Jurkat, Clone E6-1 (cell line): ENCODE results near the gene HSFX1. TPM values are rescaled to one million over a fixed set of nuclear protein-coding genes. Genes with fewer than 3 reads are reported as not detected.
"Not testable (repeated sequence)": the region's sequence is repeated elsewhere in the genome, so short reads cannot be mapped to it uniquely, and the experiment has no call there.

Experiments used
- DNase-seq: peaks from one replicate; pipeline ENCODE4 v3.0.0-alpha.2; 2011; ENCODE audit warnings: low read depth, low spot score
- H3K4me3 ChIP-seq: 2 replicates; pipeline ENCODE4 v1.5.1; 2011; ENCODE audit warnings: mild to moderate bottlenecking, low read length, control low read depth, moderate library complexity
- polyA plus RNA-seq: library from polyadenylated mRNA; unstranded; fragments of >200 nt; gene quantifications from one replicate; pipeline ENCODE4 v1.2.1, GENCODE V29; 2012; ENCODE audit warnings: missing spikeins; ENCODE audit not compliant: insufficient read length, insufficient read depth

HSFX1 gene
- not detected for polyA plus RNA-seq

GRCh38 chrX:149773768-149774167 lies at the start of gene HSFX1:
HSFX1 (plus strand) TSS chrX:149774068; CDS start chrX:149774682, 614 bp downstream.
- not testable (repeated sequence) for H3K4me3 ChIP-seq, DNase-seq

GRCh38 chrX:149727308-149727707 lies 46.6 kb upstream of the HSFX1 start:
- H3K4me3 ChIP-seq, DNase-seq: not testable (repeated sequence)

GRCh38 chrX:149742269-149742668 lies 31.6 kb upstream of the HSFX1 start:
- not testable (repeated sequence) for DNase-seq, H3K4me3 ChIP-seq

GRCh38 chrX:149746390-149747007 lies 27.4 kb upstream of the HSFX1 start:
- DNase-seq, H3K4me3 ChIP-seq: not testable (repeated sequence)

- DNase-seq = no peak
- no peak overlapping the region for H3K4me3 ChIP-seq
These were observed 16.4 kb upstream of the HSFX1 start for GRCh38 chrX:149757206-149758067.

GRCh38 chrX:149758068-149758714 lies 15.7 kb upstream of the HSFX1 start:
- no peak overlapping the region for H3K4me3 ChIP-seq
- DNase-seq = no peak

- H3K4me3 ChIP-seq, DNase-seq: not testable (repeated sequence)
These were observed 15.2 kb upstream of the HSFX1 start for GRCh38 chrX:149758715-149759078.

- H3K4me3 ChIP-seq = no peak overlapping the region
- no peak for DNase-seq
These were observed 14.0 kb upstream of the HSFX1 start for GRCh38 chrX:149759824-149760223.

GRCh38 chrX:149760965-149761364 lies 12.9 kb upstream of the HSFX1 start:
- H3K4me3 ChIP-seq = no peak overlapping the region
- DNase-seq = no peak

- not testable (repeated sequence) for DNase-seq, H3K4me3 ChIP-seq
These were observed 11.8 kb upstream of the HSFX1 start for GRCh38 chrX:149761858-149762674.

- DNase-seq = no peak
- no peak overlapping the region for H3K4me3 ChIP-seq
These were observed 10.9 kb upstream of the HSFX1 start for GRCh38 chrX:149762696-149763614.

GRCh38 chrX:149770344-149770743 lies 3.5 kb upstream of the HSFX1 start:
- not testable (repeated sequence) for H3K4me3 ChIP-seq, DNase-seq

- DNase-seq, H3K4me3 ChIP-seq: not testable (repeated sequence)
These were observed 842 bp upstream of the HSFX1 start for GRCh38 chrX:149773026-149773425.

- H3K4me3 ChIP-seq, DNase-seq: not testable (repeated sequence)
These were observed 4.1 kb downstream of the HSFX1 start for GRCh38 chrX:149777999-149778398.

- not testable (repeated sequence) for DNase-seq, H3K4me3 ChIP-seq
These were observed 7.9 kb downstream of the HSFX1 start, which contains the start of gene MAGEA9 for GRCh38 chrX:149781727-149782126. MAGEA9 (plus strand) TSS chrX:149781930; CDS start chrX:149786211, 4,281 bp downstream.

GRCh38 chrX:149795531-149795930 lies 21.7 kb downstream of the HSFX1 start:
- not testable (repeated sequence) for H3K4me3 ChIP-seq, DNase-seq

GRCh38 chrX:149799095-149799714 lies 25.3 kb downstream of the HSFX1 start:
- DNase-seq = no peak
- H3K4me3 ChIP-seq = no peak overlapping the region
